H1 (cell line): ENCODE measurements around the gene BRD9. TPM values are rescaled to one million over a fixed set of nuclear protein-coding genes. Genes with fewer than 3 reads are reported as not detected.

ENCODE experiments used
- CTCF ChIA-PET: fragments of 300-600 bp; sonication (Branson Sonifier 250); formaldehyde crosslinking; loops from one replicate; lab custom pipeline; 2021; ENCODE audit not compliant: partially characterized antibody; lab: Charles Lee
- POLR2A ChIA-PET: fragments of 300-600 bp; sonication (Branson Sonifier 250); formaldehyde crosslinking; loops from one replicate; lab custom pipeline; 2021; ENCODE audit warnings: inconsistent platforms; ENCODE audit not compliant: partially characterized antibody; lab: Charles Lee
- DNase-seq, 2 experiments: peaks; one replicate each; pipeline versions ENCODE4 v3.0.0 to v3.0.0-alpha.2; 2010 to 2022; ENCODE audit warnings: low spot score in 2 of 2, low read depth in 1 of 2, mixed read lengths in 1 of 2
- FAIRE-seq: peaks from 2 replicates; lab custom pipeline; 2011; peaks lifted over from hg19 to GRCh38; lab: Jason Lieb, UNC
- H2AFZ ChIP-seq: 2 replicates; pipeline ENCODE4 v1.8.1; 2012; ENCODE audit warnings: low read length, inconsistent platforms
- H2AK5ac ChIP-seq: 2 replicates; pipeline ENCODE4 v1.6.1; 2013; ENCODE audit warnings: low read depth, low read length
- H2BK120ac ChIP-seq: replicated peaks from 2 replicates; pipeline ENCODE3; 2013; ENCODE audit warnings: low read depth, low read length, inconsistent platforms
- H2BK12ac ChIP-seq: 2 replicates; pipeline ENCODE4 v1.6.1; 2013; ENCODE audit warnings: low read depth, low read length
- H2BK15ac ChIP-seq: 2 replicates; pipeline ENCODE4 v1.6.1; 2013; ENCODE audit warnings: low read length
- H2BK20ac ChIP-seq: 2 replicates; pipeline ENCODE4 v1.6.1; 2013; ENCODE audit warnings: low read length
- H2BK5ac ChIP-seq: 2 replicates; pipeline ENCODE4 v1.6.1; 2013; ENCODE audit warnings: low read depth, low read length
- H3K14ac ChIP-seq: 2 replicates; pipeline ENCODE4 v1.6.1; 2013; ENCODE audit warnings: inconsistent platforms; ENCODE audit not compliant: insufficient read length
- H3K18ac ChIP-seq: 2 replicates; pipeline ENCODE4 v1.6.1; 2013; ENCODE audit warnings: low read length; ENCODE audit errors: extremely low read depth
- H3K23ac ChIP-seq: 2 replicates; pipeline ENCODE4 v1.6.1; 2013; ENCODE audit warnings: inconsistent platforms; ENCODE audit not compliant: insufficient read length
- H3K23me2 ChIP-seq: 2 replicates; pipeline ENCODE4 v1.6.1; 2013; ENCODE audit warnings: low read depth, low read length
- H3K27ac ChIP-seq: 2 replicates; pipeline ENCODE4 v1.6.1; 2011; ENCODE audit warnings: low read depth, low read length, inconsistent platforms
- H3K27me3 ChIP-seq, 4 experiments: replicated peaks in 1 of 4; 1 replicate in 1 of 4; 2 replicates in 3 of 4; pipeline versions ENCODE4 v1.6.1 to v1.8.1; 2011 to 2013; ENCODE audit warnings: low read length in 3 of 4, mild to moderate bottlenecking in 3 of 4, inconsistent platforms in 2 of 4, mixed read lengths in 2 of 4, moderate library complexity in 1 of 4; ENCODE audit not compliant: control insufficient read depth in 3 of 4, insufficient read depth in 3 of 4; ENCODE audit errors: extremely low read depth in 1 of 4
- H3K36me3 ChIP-seq, 4 experiments: 2 replicates each; pipeline versions ENCODE4 v1.6.1 to v1.8.1; 2011 to 2013; ENCODE audit warnings: mild to moderate bottlenecking in 4 of 4, low read length in 3 of 4, moderate library complexity in 2 of 4, control low read depth in 1 of 4, inconsistent platforms in 1 of 4; ENCODE audit not compliant: insufficient read depth in 4 of 4, control insufficient read depth in 2 of 4
- H3K4ac ChIP-seq: replicated peaks from 2 replicates; pipeline ENCODE3; 2013; ENCODE audit warnings: low read length, low read depth, mixed read lengths, inconsistent platforms; ENCODE audit not compliant: insufficient read length
- H3K4me1 ChIP-seq, 4 experiments: replicated peaks in 1 of 4; 1 replicate in 1 of 4; 2 replicates in 3 of 4; pipeline versions ENCODE4 v1.6.1 to v1.8.1; 2011 to 2013; ENCODE audit warnings: low read length in 3 of 4, inconsistent platforms in 2 of 4, mixed read lengths in 1 of 4; ENCODE audit not compliant: insufficient read depth in 4 of 4, control insufficient read depth in 3 of 4
- H3K4me2 ChIP-seq, 2 experiments: 2 replicates each; pipeline versions ENCODE4 v1.6.1 to v1.8.1; 2011 to 2013; ENCODE audit warnings: low read depth in 2 of 2, low read length in 2 of 2, control low read depth in 1 of 2, inconsistent platforms in 1 of 2, mild to moderate bottlenecking in 1 of 2; ENCODE audit not compliant: insufficient read depth in 1 of 2
- H3K4me3 ChIP-seq, 4 experiments: fragments of 200-600, 300-600 bp in 1 of 4; sonication (generic), shearing (Covaris generic), sonication (Bioruptor Twin) in 1 of 4; 2 replicates each; pipeline versions ENCODE4 v1.5.1 to v1.8.1; 2011 to 2016; ENCODE audit warnings: low read length in 4 of 4, low read depth in 3 of 4, control low read depth in 2 of 4, inconsistent platforms in 2 of 4, mild to moderate bottlenecking in 2 of 4, mixed read lengths in 1 of 4, moderate library complexity in 1 of 4; ENCODE audit not compliant: insufficient read depth in 2 of 4; ENCODE audit errors: extremely low read depth in 1 of 4
- H3K56ac ChIP-seq: replicated peaks from 2 replicates; pipeline ENCODE3; 2013; ENCODE audit warnings: low read depth, mild to moderate bottlenecking, mixed read lengths, low read length, inconsistent platforms; ENCODE audit not compliant: insufficient read length
- H3K79me1 ChIP-seq: 2 replicates; pipeline ENCODE4 v1.6.1; 2013; ENCODE audit warnings: low read depth, low read length, control low read depth
- H3K79me2 ChIP-seq, 2 experiments: 2 replicates each; pipeline versions ENCODE4 v1.6.1 to v1.8.1; 2012 to 2013; ENCODE audit warnings: low read length in 2 of 2, mild to moderate bottlenecking in 2 of 2, inconsistent platforms in 1 of 2; ENCODE audit not compliant: insufficient read depth in 2 of 2, control insufficient read depth in 1 of 2
- H3K9ac ChIP-seq, 4 experiments: replicated peaks in 1 of 4; 1 replicate in 1 of 4; 2 replicates in 3 of 4; pipeline versions ENCODE4 v1.6.1 to v1.8.1; 2011 to 2013; ENCODE audit warnings: low read depth in 3 of 4, low read length in 3 of 4, control low read depth in 2 of 4, mild to moderate bottlenecking in 2 of 4, moderate library complexity in 2 of 4, inconsistent platforms in 1 of 4; ENCODE audit errors: extremely low read depth in 1 of 4
- H3K9me3 ChIP-seq, 2 experiments: 2 replicates each; pipeline versions ENCODE4 v1.6.1 to v1.8.1; 2012 to 2013; ENCODE audit warnings: mild to moderate bottlenecking in 2 of 2, moderate library complexity in 2 of 2, control low read depth in 1 of 2, inconsistent platforms in 1 of 2, low read depth in 1 of 2, low read length in 1 of 2, mixed read lengths in 1 of 2; ENCODE audit not compliant: insufficient read depth in 2 of 2
- H4K20me1 ChIP-seq, 2 experiments: replicated peaks in 1 of 2; 2 replicates each; pipeline versions ENCODE3 to v1.8.1; 2011 to 2013; ENCODE audit warnings: inconsistent platforms in 2 of 2, low read length in 2 of 2, mild to moderate bottlenecking in 1 of 2; ENCODE audit not compliant: insufficient read depth in 2 of 2, control insufficient read depth in 1 of 2
- H4K5ac ChIP-seq: 2 replicates; pipeline ENCODE4 v1.6.1; 2013; ENCODE audit warnings: low read length, low read depth, mixed read lengths, inconsistent platforms; ENCODE audit not compliant: insufficient read length
- H4K8ac ChIP-seq: 2 replicates; pipeline ENCODE4 v1.8.0; 2013; ENCODE audit warnings: mild to moderate bottlenecking, moderate library complexity, low read length, inconsistent platforms; ENCODE audit not compliant: insufficient read depth; ENCODE audit errors: extremely low read depth
- H4K91ac ChIP-seq: replicated peaks from 2 replicates; pipeline ENCODE3; 2013; ENCODE audit warnings: low read length, mixed read lengths, inconsistent platforms; ENCODE audit not compliant: insufficient read length
- TAF7 ChIP-seq: optimal IDR thresholded peaks from 2 replicates; pipeline ENCODE3; 2011; ENCODE audit warnings: low read depth, mild to moderate bottlenecking, inconsistent platforms, low read length, moderate library complexity, borderline replicate concordance
- WGBS, 2 experiments: shearing (Covaris generic) in 1 of 2; methylation state at CpG; one replicate each; pipeline versions ENCODE4 v1.1.6 to v1.1.7; 2013 to 2015; ENCODE audit warnings: low lambda C conversion rate in 2 of 2, mixed read lengths in 2 of 2, inconsistent platforms in 1 of 2, low coverage in 1 of 2, missing lambda C conversion rate in 1 of 2; ENCODE audit not compliant: insufficient replicate concordance in 2 of 2, insufficient coverage in 1 of 2, insufficient read length in 1 of 2; ENCODE audit errors: extremely low coverage in 1 of 2, missing lambda C conversion rate in 1 of 2; 5-methylcytosine and 5-hydroxymethylcytosine counted together
- polyA plus RNA-seq, 7 experiments: library from polyadenylated mRNA; depleted of rRNA in 3 of 7; stranded (reverse) in 5 of 7; unstranded in 2 of 7; fragments of >200 nt in 5 of 7; fragments of 200-250 nt in 2 of 7; gene quantifications; 1 replicate in 5 of 7; 2 replicates in 1 of 7; 4 replicates in 1 of 7; pipeline versions ENCODE4 v1.2.1 to v1.2.3, GENCODE V29; 2011 to 2013; ENCODE audit warnings: missing spikeins in 2 of 7, mixed read lengths in 2 of 7
- total RNA-seq: library from RNA; stranded (reverse); fragmentation: NEBNext Ultra II Directional; extraction: Animal tissue kit (Norgen Biotek cat#: 25700); gene quantifications from 2 replicates; pipeline ENCODE4 v1.2.1, GENCODE V29; 2021

The BRD9 gene
- total and polyA plus RNA-seq, 2 of the 8 experiments (the other 6 are each of a cell fraction or from before 2014, with no cell fraction given), result 9.3 to 49.4 TPM

GRCh38 chr5:885127-885442 is 7.5 kb downstream of the BRD9 start:
- WGBS, 2 experiments, result 96% methylated on average over 18 of the region's 18 CpGs; no CpG with 5 or more reads in 1 of the 2 experiments
- no peak overlapping the region for H3K9ac ChIP-seq
- no peaks in the 10 kb centered on the region; a peak in 1 of 7 replicates for H3K27me3 ChIP-seq
- H2BK120ac ChIP-seq, result no peak overlapping the region
- POLR2A ChIA-PET, result interaction anchor here (1.1 to 2.5 kb wide), 7 partner anchors 9 to 35 kb away, joined by 3 to 10 read pairs (median 4); no protein-coding TSS in a partner anchor
- H4K91ac ChIP-seq, result no peak overlapping the region
- peaks cover 0 to 60% of the 10 kb centered on the region in 2 experiments; a peak in 3 of 4 replicates for H3K79me2 ChIP-seq
- no peak overlapping the region for H3K4ac ChIP-seq
- no peak overlapping the region for H4K8ac ChIP-seq
- H2BK12ac ChIP-seq, result no peak overlapping the region
- H2BK5ac ChIP-seq, result no peak overlapping the region
- H3K9me3 ChIP-seq, result no peaks in the 10 kb centered on the region; a peak in 1 of 4 replicates
- H4K20me1 ChIP-seq, result peaks cover 24 to 43% of the 10 kb centered on the region in 2 experiments
- H2AFZ ChIP-seq, result no peak overlapping the region
- peaks cover 44 to 92% (median 89%) of the 10 kb centered on the region in 4 experiments for H3K36me3 ChIP-seq
- no peak overlapping the region for H3K18ac ChIP-seq
- H3K27ac ChIP-seq, result no peak overlapping the region
- H3K4me1 ChIP-seq, result no peaks in the 10 kb centered on the region
- H3K23me2 ChIP-seq, result peaks cover 5% of the 10 kb centered on the region; the same call in 1 of the 2 replicates
- CTCF ChIA-PET, result interaction anchor here (0.6 kb wide), 1 partner anchor 668 kb away, joined by 3 read pairs; no protein-coding TSS in a partner anchor
- H3K79me1 ChIP-seq, result peaks cover 24% of the 10 kb centered on the region
- H4K5ac ChIP-seq, result no peak overlapping the region
- H2AK5ac ChIP-seq, result no peak overlapping the region
- H3K4me3 ChIP-seq, result no peak overlapping the region
- FAIRE-seq (no peak), DNase-seq (no peak)
- no peak overlapping the region for H3K4me2 ChIP-seq
- no peak overlapping the region for H3K14ac ChIP-seq
- no peak overlapping the region for H2BK20ac ChIP-seq
- no peak overlapping the region for H3K56ac ChIP-seq
- no peak overlapping the region for H2BK15ac ChIP-seq
- H3K23ac ChIP-seq, result no peak overlapping the region
- TF ChIP-seq TAF7, result no peak
